AG09319 (cell line): ENCODE data around the gene PTPRB.

Experiments used
- DNase-seq: peaks from one replicate; pipeline ENCODE4 v3.0.0-alpha.2; 2010; ENCODE audit warnings: low read depth; ENCODE audit errors: extremely low read depth
- TF ChIP-seq, protein P1 (sequence below): IDR thresholded peaks from 2 replicates; pipeline ENCODE4 v1.5.1; 2011; ENCODE audit warnings: low read depth, mild to moderate bottlenecking, inconsistent platforms, low read length, moderate library complexity

Gene PTPRB

DNA sequence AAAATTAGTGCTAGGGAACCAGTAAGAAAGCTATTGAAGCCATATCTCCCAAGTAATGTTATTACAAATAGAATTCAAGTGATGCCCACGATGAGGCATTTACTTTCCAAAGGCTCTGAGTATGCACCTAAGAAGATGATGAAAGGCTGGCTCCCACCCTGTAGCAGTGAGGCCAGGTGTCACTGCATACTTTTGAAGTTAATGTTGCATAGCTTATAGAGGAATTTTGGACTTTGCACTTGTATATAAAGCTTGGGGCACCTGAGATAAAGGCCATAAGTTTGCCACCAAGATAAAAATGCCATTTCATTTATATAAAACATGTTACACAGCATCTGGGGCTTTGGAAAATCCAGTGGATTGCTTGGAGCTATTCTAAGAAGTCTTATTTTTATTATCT, 96.2 kb downstream of the PTPRB start:
- TF ChIP-seq, protein P1, sequence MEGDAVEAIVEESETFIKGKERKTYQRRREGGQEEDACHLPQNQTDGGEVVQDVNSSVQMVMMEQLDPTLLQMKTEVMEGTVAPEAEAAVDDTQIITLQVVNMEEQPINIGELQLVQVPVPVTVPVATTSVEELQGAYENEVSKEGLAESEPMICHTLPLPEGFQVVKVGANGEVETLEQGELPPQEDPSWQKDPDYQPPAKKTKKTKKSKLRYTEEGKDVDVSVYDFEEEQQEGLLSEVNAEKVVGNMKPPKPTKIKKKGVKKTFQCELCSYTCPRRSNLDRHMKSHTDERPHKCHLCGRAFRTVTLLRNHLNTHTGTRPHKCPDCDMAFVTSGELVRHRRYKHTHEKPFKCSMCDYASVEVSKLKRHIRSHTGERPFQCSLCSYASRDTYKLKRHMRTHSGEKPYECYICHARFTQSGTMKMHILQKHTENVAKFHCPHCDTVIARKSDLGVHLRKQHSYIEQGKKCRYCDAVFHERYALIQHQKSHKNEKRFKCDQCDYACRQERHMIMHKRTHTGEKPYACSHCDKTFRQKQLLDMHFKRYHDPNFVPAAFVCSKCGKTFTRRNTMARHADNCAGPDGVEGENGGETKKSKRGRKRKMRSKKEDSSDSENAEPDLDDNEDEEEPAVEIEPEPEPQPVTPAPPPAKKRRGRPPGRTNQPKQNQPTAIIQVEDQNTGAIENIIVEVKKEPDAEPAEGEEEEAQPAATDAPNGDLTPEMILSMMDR: no peak
- DNase-seq: no peak

DNA sequence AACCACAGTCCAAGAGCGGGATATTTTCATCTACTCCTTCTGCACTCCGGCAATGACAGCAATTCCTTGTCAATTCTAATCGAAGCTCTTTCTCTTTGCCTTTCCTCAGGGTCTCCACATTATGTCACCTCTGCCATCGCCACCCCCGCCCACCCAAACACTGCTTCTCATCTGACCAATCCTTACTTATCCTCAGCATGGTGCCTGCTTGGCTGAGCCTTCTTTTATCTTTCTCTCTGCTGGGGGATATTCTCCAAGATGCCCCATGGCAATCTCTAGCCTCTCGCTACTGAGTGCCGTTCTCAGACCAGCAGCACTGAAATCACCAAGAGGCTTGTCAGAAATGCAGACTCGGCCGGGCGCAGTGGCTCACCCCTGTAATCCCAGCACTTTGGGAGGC, 100.6 kb downstream of the PTPRB start:
- TF ChIP-seq, protein P1: no peak
- no peak for DNase-seq

DNA sequence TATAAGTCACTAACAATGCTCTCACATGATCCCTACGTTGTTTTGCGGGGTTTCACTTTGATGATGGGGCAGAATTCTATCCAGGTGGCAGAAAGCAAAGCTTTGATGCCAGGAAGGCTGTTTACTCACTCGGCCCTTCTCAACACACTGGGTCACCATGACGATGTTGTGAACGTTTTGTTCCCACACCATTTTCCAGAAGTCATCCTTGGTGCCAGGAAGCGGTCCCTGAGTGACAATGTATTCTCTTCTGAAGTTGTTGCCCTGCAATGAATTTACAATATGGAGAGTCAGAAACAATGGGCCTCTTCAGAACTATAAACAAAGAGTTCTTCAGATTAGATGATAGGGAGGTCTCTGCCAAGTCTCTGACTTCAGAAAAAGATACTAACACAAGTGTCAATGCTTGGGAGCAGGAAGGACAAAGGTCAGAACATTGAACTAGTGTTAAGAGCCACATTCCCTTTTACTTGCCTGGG, 101.3 kb downstream of the PTPRB start:
- TF ChIP-seq, protein P1: no peak
- DNase-seq: no peak

DNA sequence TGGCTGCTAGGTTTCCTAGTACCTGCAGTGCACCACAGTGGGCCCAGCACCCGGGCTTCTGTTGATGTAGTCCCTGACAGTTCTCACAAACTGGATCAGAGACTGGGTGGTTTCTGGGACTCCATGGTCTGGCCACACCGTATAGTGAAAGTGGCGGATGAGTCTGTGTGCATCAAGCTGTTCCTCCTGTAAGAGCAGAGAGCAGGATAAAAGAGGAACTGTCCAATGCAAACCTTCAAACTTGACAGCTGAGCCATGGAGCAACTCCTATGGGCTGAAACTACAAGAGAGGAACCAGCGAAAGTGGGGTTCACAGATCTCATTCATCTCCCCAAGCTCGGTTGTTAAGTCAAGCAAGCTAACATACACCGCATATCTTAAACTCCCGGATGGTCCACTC, 102.8 kb downstream of the PTPRB start:
- DNase-seq: no peak
- TF ChIP-seq, protein P1: no peak

DNA sequence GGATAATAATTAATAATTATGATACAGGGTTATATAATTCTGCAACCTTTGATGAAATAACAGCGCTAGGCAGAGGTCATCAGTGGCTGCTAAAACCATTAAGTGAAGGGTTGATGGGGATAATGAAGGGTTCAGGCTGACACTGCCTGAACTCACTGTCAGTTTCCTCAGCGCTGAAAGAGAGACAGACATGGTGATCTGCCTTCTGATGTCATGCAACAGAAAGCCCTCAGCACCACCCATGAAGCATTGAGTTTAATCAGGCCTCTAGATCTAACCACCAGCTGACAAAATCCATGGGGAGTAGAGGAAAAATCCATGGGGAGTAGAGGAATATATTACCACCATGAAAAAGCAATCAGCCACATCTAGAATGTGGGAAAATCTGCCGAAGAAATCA, 107.6 kb downstream of the PTPRB start:
- no peak for DNase-seq
- TF ChIP-seq, protein P1: no peak

DNA sequence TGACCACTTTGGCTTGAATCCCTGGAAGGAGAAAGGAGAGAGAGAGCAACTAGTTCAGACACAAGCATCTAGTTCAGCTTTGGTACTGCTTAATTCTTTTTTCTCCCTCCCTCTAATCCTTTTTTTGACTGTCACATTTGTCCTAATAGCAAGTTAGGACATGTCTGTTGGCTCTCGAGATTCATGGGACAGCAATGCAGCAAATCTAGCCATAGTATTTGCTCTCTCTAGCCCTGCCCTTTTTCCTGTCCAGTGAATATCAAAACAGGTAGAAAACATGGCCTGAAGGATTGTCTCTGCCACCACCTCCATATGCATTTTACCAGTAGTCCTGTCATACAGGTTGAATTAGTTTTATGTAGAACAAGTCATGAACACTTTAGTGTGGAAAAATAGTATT, 116.4 kb downstream of the PTPRB start:
- DNase-seq: no peak
- TF ChIP-seq, protein P1: no peak

DNA sequence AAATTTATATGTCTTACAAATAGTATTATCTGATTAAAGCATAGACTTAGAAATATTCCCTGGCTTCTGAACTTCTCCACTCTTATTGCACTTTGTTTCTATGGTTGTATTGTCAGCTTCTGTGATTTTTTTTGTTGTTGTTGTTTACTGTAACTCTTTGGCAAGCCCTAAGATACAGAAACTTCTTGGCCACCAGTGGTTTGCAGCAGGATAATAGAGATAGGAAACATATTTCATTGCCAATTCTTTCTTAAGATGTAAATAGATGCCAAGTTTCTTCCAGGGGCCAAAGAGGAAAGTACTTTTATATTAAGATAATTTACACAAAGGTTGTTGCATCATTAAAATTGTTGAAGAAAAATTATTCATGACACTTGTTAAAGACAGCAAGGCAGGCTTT, 123.8 kb downstream of the PTPRB start:
- DNase-seq: no peak
- TF ChIP-seq, protein P1: no peak
